Activated T-helper 2 cell treated with anti-CD3 and anti-CD28 coated beads, Interferon-gamma antibody, Interleukin-2, Interleukin-4, amounts not matched to agents 10 μg/mL and 5 μg/mL and 100 μg/mL, durations not matched to agents 14 hours and 24 hours and 36 hours (primary cell): ENCODE results near the gene SATB2. TPM values are rescaled to one million over a fixed set of nuclear protein-coding genes. Genes with fewer than 3 reads are reported as not detected.

ENCODE experiments used
- DNase-seq: peaks from one replicate; pipeline ENCODE4 v3.0.0; 2021; ENCODE audit warnings: low spot score
- H3K27ac Mint-ChIP-seq: one replicate; pipeline ENCODE4 v1.8.0; 2021; ENCODE audit warnings: mixed read lengths
- H3K27me3 Mint-ChIP-seq: one replicate; pipeline ENCODE4 v1.8.0; 2021; ENCODE audit warnings: low read depth, mixed read lengths
- H3K36me3 Mint-ChIP-seq: one replicate; pipeline ENCODE4 v1.8.0; 2021; ENCODE audit warnings: low read depth, mixed read lengths
- H3K4me1 Mint-ChIP-seq: one replicate; pipeline ENCODE4 v1.8.0; 2021; ENCODE audit warnings: low read depth, mixed read lengths
- H3K4me3 Mint-ChIP-seq: one replicate; pipeline ENCODE4 v1.8.0; 2021; ENCODE audit warnings: low read depth, mild to moderate bottlenecking, moderate library complexity, mixed read lengths
- H3K9me3 Mint-ChIP-seq: one replicate; pipeline ENCODE4 v1.8.0; 2021; ENCODE audit warnings: mixed read lengths
- intact Hi-C: fragments of 100-400 bp; cut with micrococcal nuclease; formaldehyde crosslinking; loops from one replicate; pipeline ENCODE4 v1.15.1; 2023
- total RNA-seq: library from RNA; stranded (reverse); gene quantifications from 2 replicates; pipeline ENCODE4 v1.2.3, GENCODE V29; 2022

Gene SATB2
- total RNA-seq, 1 donor from 2014 or later: 0.05 TPM

GRCh38 chr2:199344012-199344411, 113.7 kb downstream of the SATB2 start:
- Mint-ChIP-seq H3K27ac (no peak overlapping the region), H3K4me1 (no peaks in the 10 kb centered on the region), H3K36me3 (no peaks in the 10 kb centered on the region), H3K27me3 (no peaks in the 10 kb centered on the region), H3K9me3 (no peaks in the 10 kb centered on the region), H3K4me3 (no peak overlapping the region)
- intact Hi-C loops: no loop called here
- no peak for DNase-seq

GRCh38 chr2:199342334-199342733, 115.4 kb downstream of the SATB2 start:
- Mint-ChIP-seq H3K27me3 (no peaks in the 10 kb centered on the region), H3K4me1 (no peaks in the 10 kb centered on the region), H3K4me3 (no peak overlapping the region), H3K27ac (no peak overlapping the region), H3K36me3 (no peaks in the 10 kb centered on the region), H3K9me3 (no peaks in the 10 kb centered on the region)
- DNase-seq: no peak
- intact Hi-C loops: no loop called here

DNA sequence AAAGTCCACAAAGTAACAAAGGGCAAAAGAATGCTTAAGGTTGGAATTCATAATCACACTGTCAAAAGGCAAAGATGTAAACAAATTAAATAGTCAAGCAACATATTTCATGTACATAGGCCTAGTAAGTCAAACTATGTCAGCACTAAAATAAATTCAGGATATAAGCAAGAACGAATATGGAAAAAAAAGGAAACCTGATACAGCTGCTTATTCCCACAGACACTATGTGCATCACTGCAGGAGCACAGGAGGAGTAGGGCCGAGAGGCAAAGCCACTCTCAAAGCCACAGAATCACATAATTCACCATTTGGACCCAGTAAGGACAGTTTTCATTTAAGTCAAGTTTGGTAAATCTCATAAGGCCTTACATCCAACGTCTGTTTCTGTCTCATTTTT, 116.6 kb downstream of the SATB2 start:
- Mint-ChIP-seq H3K36me3 (no peaks in the 10 kb centered on the region), H3K4me3 (no peak overlapping the region), H3K27me3 (no peaks in the 10 kb centered on the region)

GRCh38 chr2:199339891-199340605, 117.7 kb downstream of the SATB2 start:
- Mint-ChIP-seq H3K4me1 (no peaks in the 10 kb centered on the region), H3K27me3 (no peaks in the 10 kb centered on the region), H3K27ac (no peak overlapping the region), H3K4me3 (no peak overlapping the region), H3K36me3 (no peaks in the 10 kb centered on the region), H3K9me3 (no peaks in the 10 kb centered on the region)
- DNase-seq: no peak
- intact Hi-C loops: no loop called here

More for the DNA sequence above, 116.6 kb downstream of the SATB2 start:
- intact Hi-C loops: no loop called here
- Mint-ChIP-seq H3K27ac (no peak overlapping the region), H3K4me1 (no peaks in the 10 kb centered on the region), H3K9me3 (no peaks in the 10 kb centered on the region)
- DNase-seq: no peak

- Mint-ChIP-seq H3K36me3 (no peaks in the 10 kb centered on the region), H3K4me3 (no peak overlapping the region), H3K4me1 (no peaks in the 10 kb centered on the region), H3K9me3 (no peaks in the 10 kb centered on the region), H3K27ac (no peak overlapping the region), H3K27me3 (no peaks in the 10 kb centered on the region)
- no peak for DNase-seq
- intact Hi-C loops: no loop called here
Observed at GRCh38 chr2:199336546-199336945, 121.2 kb downstream of the SATB2 start.

DNA sequence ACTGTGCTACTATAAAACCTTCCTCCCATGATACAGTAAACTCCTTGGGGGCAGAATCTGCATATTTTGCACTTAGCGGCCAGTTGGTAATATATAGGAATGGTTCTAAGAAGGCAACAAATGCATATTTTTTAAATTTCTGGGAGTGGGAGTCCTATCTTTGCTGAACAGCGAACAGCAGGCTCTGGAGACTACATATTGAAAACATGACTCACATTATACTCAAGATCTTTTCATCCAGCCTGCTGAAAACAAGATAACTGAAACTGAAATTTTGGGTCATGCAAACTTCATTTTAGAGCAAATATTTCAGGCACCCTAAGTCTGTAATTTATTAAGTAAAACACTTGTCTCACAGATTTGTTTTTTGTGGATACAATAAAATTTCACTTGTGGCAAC, 122.2 kb downstream of the SATB2 start:
- Mint-ChIP-seq H3K4me3 (no peak overlapping the region), H3K27me3 (no peaks in the 10 kb centered on the region), H3K9me3 (no peaks in the 10 kb centered on the region), H3K4me1 (no peaks in the 10 kb centered on the region), H3K36me3 (no peaks in the 10 kb centered on the region), H3K27ac (no peak overlapping the region)
- no peak for DNase-seq
- intact Hi-C loops: no loop called here

GRCh38 chr2:199329466-199329865, 128.3 kb downstream of the SATB2 start:
- no peaks in the 10 kb centered on the region for H3K9me3 Mint-ChIP-seq
- DNase-seq: no peak
- no peaks in the 10 kb centered on the region for H3K36me3 Mint-ChIP-seq
- no peaks in the 10 kb centered on the region for H3K4me1 Mint-ChIP-seq
- intact Hi-C loops: no loop called here
- no peaks in the 10 kb centered on the region for H3K27me3 Mint-ChIP-seq
- no peak overlapping the region for H3K27ac Mint-ChIP-seq
- H3K4me3 Mint-ChIP-seq: no peak overlapping the region

DNA sequence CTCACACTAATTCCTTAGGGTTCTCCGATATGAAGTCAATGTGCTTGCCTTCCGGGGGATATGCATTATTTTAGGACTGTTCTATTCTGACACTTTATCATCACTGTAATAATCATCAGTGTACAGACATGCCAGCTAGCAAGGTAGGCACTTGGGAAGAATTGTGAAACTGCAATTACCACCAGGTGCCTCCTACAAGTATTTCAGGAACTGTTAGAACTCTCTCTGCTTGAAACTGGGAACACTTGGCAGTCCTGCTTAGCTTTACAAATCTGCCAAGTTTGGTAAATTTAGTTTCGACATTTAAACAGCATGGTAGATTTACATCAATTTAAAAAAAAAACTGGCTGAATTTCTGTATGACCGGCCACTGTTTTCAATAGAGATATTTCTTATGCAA, 128.7 kb downstream of the SATB2 start:
- no peaks in the 10 kb centered on the region for H3K27me3 Mint-ChIP-seq
- H3K27ac Mint-ChIP-seq: no peak overlapping the region
- intact Hi-C loops: no loop called here
- H3K4me1 Mint-ChIP-seq: no peaks in the 10 kb centered on the region
- DNase-seq: no peak
- no peaks in the 10 kb centered on the region for H3K9me3 Mint-ChIP-seq
- H3K4me3 Mint-ChIP-seq: no peak overlapping the region
- no peaks in the 10 kb centered on the region for H3K36me3 Mint-ChIP-seq

DNA sequence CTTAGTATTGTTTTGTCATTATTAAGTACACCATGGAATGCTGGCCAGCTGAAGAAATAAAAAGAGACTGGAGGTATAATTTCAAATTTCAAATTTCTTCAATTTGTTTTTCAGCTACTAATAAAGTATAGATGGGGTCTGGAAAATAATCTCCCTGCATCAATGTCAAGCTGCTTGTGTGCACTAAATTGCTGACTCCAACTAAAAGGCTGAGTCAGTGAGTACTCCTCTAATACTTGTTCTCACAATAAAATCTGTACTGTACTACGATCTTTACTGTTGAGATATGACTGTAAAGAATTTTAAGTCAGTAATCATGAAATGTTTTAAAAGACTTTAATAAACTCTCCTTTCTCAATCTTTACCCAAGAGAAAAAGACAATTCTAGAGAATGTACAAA, 131.9 kb downstream of the SATB2 start:
- Mint-ChIP-seq H3K27me3 (no peaks in the 10 kb centered on the region), H3K4me1 (no peaks in the 10 kb centered on the region), H3K27ac (no peak overlapping the region), H3K4me3 (no peak overlapping the region), H3K9me3 (no peaks in the 10 kb centered on the region), H3K36me3 (no peaks in the 10 kb centered on the region)
- no peak for DNase-seq
- intact Hi-C loops: no loop called here

DNA sequence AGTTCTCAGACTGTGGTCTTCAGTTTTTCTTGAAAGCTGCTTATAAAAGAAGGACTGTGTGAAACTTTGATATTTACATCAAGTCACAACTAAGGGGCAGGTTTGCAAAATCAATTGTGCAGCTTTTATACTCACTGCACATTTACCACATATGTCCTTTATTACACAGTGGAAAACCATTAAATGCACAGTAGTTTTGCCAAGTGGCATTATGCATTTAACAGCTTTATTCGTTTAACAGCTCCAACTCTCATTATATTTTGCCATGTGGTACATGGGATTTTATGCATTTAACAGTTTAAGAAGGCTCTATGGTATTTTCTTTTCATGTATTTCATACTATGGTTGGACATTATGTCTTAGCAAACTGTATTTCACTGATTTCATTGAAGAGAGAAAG, 135.6 kb downstream of the SATB2 start:
- Mint-ChIP-seq H3K36me3 (no peaks in the 10 kb centered on the region), H3K4me3 (no peak overlapping the region), H3K27me3 (no peaks in the 10 kb centered on the region), H3K27ac (no peak overlapping the region), H3K9me3 (no peaks in the 10 kb centered on the region), H3K4me1 (no peaks in the 10 kb centered on the region)
- no peak for DNase-seq
- intact Hi-C loops: no loop called here

DNA sequence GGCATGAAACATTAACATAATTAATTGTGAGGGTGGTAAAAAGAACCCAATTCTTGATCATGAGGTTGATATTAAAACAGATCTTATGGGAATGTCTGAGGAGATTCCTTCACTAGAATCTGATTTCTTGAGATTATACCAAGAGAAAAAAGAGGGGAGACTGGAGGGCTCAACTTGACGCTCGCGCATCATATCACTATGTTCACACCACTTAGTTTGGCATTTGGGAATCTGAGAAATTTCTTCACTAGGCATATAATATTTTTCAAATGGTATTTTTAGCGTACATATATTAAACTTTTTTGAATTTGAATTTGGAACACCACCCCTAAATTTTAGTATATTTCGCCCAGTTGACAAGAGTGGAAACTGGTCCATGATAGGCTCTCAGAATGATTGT, 140.1 kb downstream of the SATB2 start:
- no peak for DNase-seq
- Mint-ChIP-seq H3K9me3 (no peaks in the 10 kb centered on the region), H3K4me1 (no peaks in the 10 kb centered on the region), H3K27ac (no peak overlapping the region), H3K36me3 (no peaks in the 10 kb centered on the region), H3K4me3 (no peak overlapping the region), H3K27me3 (no peaks in the 10 kb centered on the region)
- intact Hi-C loops: no loop called here

DNA sequence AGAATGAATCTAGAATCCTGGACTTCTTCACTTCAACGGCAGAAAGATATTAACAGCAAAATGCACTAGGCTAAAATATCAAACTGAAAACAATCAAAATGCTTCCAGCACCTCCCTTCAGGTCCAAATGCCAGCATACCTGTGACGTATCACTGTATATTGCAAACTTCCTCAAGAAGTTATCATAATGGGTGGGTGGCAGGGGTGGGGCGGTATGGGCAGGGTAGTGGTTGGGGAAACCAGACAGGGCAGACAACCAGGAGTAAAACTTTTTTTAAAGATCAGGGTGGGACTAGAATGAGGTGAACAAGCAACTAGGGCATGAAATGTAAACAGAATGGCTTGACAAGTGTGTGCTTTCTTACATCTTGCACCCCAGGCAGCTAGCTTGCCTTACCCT, 140.9 kb downstream of the SATB2 start:
- no peak overlapping the region for H3K27ac Mint-ChIP-seq
- no peaks in the 10 kb centered on the region for H3K27me3 Mint-ChIP-seq
- no peak overlapping the region for H3K4me3 Mint-ChIP-seq
- H3K36me3 Mint-ChIP-seq: no peaks in the 10 kb centered on the region
- no peak for DNase-seq
- H3K4me1 Mint-ChIP-seq: no peaks in the 10 kb centered on the region
- H3K9me3 Mint-ChIP-seq: no peaks in the 10 kb centered on the region
- intact Hi-C loops: no loop called here

DNA sequence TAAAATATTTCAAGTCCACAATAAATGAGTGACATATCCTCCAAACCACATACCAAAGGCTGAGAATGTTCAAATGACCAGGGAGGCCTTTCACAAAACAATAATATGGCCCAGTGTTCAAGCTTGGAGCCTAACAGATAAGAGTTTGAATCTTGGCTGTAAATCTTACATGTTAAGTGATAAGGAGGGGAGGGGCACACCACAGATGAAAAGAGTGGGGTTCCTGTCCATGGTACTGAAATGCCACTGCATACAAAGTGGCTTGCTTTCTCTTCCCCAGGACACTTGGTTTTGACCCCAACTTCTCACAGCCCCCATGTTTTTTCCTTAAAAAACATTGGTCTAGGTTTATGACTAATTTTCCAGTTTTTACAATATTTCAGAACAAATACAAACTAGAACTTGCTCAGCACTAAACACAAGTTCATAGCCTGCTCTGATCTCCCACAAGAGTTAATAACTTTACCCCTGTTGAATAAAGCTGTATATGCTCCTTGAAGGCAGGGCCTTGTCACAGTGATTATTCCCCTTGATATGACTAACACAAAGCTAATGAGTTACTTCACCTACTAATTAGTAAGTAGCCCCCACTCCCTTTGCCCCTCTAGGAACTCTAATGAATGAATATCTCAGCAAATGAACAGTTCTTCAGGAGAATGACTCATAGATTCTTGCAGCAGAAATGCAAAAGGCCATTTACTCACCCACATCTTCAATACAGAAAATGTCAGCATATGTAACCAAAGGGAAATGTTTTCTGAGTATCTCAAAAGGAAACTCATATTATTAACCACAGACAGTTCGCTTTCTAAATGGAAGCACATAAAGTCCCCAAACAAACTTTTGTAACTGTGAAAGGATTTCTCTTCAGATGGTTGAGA, 142.2 kb downstream of the SATB2 start:
- H3K27me3 Mint-ChIP-seq: no peaks in the 10 kb centered on the region
- H3K9me3 Mint-ChIP-seq: no peaks in the 10 kb centered on the region
- no peak overlapping the region for H3K27ac Mint-ChIP-seq
- H3K36me3 Mint-ChIP-seq: no peaks in the 10 kb centered on the region
- intact Hi-C loops: no loop called here
- H3K4me1 Mint-ChIP-seq: no peaks in the 10 kb centered on the region
- no peak for DNase-seq
- H3K4me3 Mint-ChIP-seq: no peak overlapping the region
